Heart right ventricle (tissue), 16 donors: ENCODE data around the gene ZNF747. TPM values are rescaled to one million over a fixed set of nuclear protein-coding genes. Genes with fewer than 3 reads are reported as not detected.
A peak's percentile ranks its signal among the peaks of the same experiment; 100 is the strongest.

Experiments
- ATAC-seq, 8 donors: fragments of 200-7000 bp; cut with Tn5 transposase; one replicate each; pipeline ENCODE4 v1.9.1; 2020; ENCODE audit warnings: mild to moderate bottlenecking in 8 of 8, moderate library complexity in 8 of 8, moderate number of reproducible peaks in 1 of 8
- DNase-seq, 2 donors: peaks; one replicate each; pipeline ENCODE4 v3.0.0-alpha.2; 2020
- H3K27ac ChIP-seq, 10 donors: fragments of 200-600 bp; sonication (generic) in 2 of 10; one replicate each; pipeline versions ENCODE4 v1.5.0 to v1.8.0; 2020 to 2022; ENCODE audit warnings: mild to moderate bottlenecking in 3 of 10
- H3K27me3 ChIP-seq, 7 donors: fragments of 200-600 bp; one replicate each; pipeline ENCODE4 v1.8.0; 2021 to 2022; ENCODE audit warnings: mild to moderate bottlenecking in 2 of 7
- H3K36me3 ChIP-seq, 9 donors: fragments of 200-600 bp; sonication (generic) in 1 of 9; one replicate each; pipeline versions ENCODE4 v1.5.0 to v1.8.0; 2020 to 2022; ENCODE audit warnings: mild to moderate bottlenecking in 2 of 9
- H3K4me1 ChIP-seq, 9 donors: fragments of 200-600 bp; sonication (generic) in 1 of 9; one replicate each; pipeline versions ENCODE4 v1.5.0 to v1.8.0; 2020 to 2022; ENCODE audit warnings: mild to moderate bottlenecking in 4 of 9
- H3K4me3 ChIP-seq, 10 donors: fragments of 200-600 bp; sonication (generic) in 2 of 10; one replicate each; pipeline versions ENCODE4 v1.5.0 to v1.8.0; 2020 to 2022; ENCODE audit warnings: mild to moderate bottlenecking in 7 of 10, moderate library complexity in 2 of 10
- H3K9me3 ChIP-seq, 11 donors: fragments of 200-600 bp in 10 of 11; sonication (generic) in 2 of 11; one replicate each; pipeline versions ENCODE4 v1.5.0 to v1.8.0; 2013 to 2022; ENCODE audit warnings: mild to moderate bottlenecking in 2 of 11, control low read depth in 1 of 11, moderate library complexity in 1 of 11
- WGBS, 2 donors: extraction: QIAGEN DNeasy Blood & Tissue Kit; methylation state at CpG; one replicate each; pipeline ENCODE4 v1.1.7; 2013; ENCODE audit warnings: inconsistent platforms in 1 of 2; 5-methylcytosine and 5-hydroxymethylcytosine counted together
- intact Hi-C, 10 donors: fragments of 100-400 bp; cut with DNase I; formaldehyde crosslinking; loops; one replicate each; pipeline versions ENCODE4 v1.11.1 to v1.14.2; 2022
- polyA plus RNA-seq, 2 donors: library from polyadenylated mRNA; stranded (reverse); fragments of 200-250 nt; gene quantifications; one replicate each; pipeline ENCODE4 v1.2.3, GENCODE V29; 2013
- total RNA-seq, 10 donors: library from RNA; stranded (reverse); fragmentation: NEBNext Ultra II Directional in 3 of 10; extraction: Animal tissue kit (Norgen Biotek cat#: 25700) in 3 of 10; gene quantifications; one replicate each; pipeline versions ENCODE4 v1.2.1 to v1.2.4, GENCODE V29; 2021 to 2023
- TF ChIP-seq, protein P1 (sequence below), 9 donors: fragments of 200-600 bp; sonication (generic) in 2 of 9; IDR thresholded peaks; one replicate each; pipeline versions ENCODE4 v1.5.0 to v1.8.0; 2021 to 2022; ENCODE audit warnings: antibody characterized with exemption in 9 of 9, mild to moderate bottlenecking in 5 of 9, moderate library complexity in 1 of 9
- donor health status: Arrhythmogenic right ventricular cardiomyopathy.
- donor health status: ischemic (EF 13 %, LVEDD 7.1; RV severe dilation, severe dysfunction).
- donor health status: healthy with polysubstance abuse.
- donor health status: DM: no; HTN: yes; CAD: no.
- donor health status: DM: no; HTN: no; CAD: no.
- donor health status: ischemic (EF 25% LVEDD 6.9; RV normal size, moderate dysfunction).
- donor health status: ischemic (EF 25% LVEDD 5.7; RV mildly dilated, moderate dysfunction).
- donor health status: healthy.
- donor health status: DM: yes; HTN: yes; CAD: no.
- donor health status: Ischemic cardiomyopathy.
- donor health status: ischemic (EF 35%, LVEDD 5.7; RV mildly dilated, moderate dysfunction).
- donor health status: nonischemic (EF 11% LVEDD 7.7; RV severe dilation, severe dysfunction).
- donor health status: DM: yes; HTN: yes; CAD: no.
- donor health status: PGD.
- donor health status: ischemic (EF 29% LVEDD 5.4; RV normal size, mild dysfunction).
- donor health status: nonischemic (EF 23%, LVEDD 6.1; RV moderate dilation, normal function).

The ZNF747 gene
- total and polyA plus RNA-seq, 12 donors, result 8.5 to 14.3 (median 10.5) TPM

- TF ChIP-seq, protein P1, sequence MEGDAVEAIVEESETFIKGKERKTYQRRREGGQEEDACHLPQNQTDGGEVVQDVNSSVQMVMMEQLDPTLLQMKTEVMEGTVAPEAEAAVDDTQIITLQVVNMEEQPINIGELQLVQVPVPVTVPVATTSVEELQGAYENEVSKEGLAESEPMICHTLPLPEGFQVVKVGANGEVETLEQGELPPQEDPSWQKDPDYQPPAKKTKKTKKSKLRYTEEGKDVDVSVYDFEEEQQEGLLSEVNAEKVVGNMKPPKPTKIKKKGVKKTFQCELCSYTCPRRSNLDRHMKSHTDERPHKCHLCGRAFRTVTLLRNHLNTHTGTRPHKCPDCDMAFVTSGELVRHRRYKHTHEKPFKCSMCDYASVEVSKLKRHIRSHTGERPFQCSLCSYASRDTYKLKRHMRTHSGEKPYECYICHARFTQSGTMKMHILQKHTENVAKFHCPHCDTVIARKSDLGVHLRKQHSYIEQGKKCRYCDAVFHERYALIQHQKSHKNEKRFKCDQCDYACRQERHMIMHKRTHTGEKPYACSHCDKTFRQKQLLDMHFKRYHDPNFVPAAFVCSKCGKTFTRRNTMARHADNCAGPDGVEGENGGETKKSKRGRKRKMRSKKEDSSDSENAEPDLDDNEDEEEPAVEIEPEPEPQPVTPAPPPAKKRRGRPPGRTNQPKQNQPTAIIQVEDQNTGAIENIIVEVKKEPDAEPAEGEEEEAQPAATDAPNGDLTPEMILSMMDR (IDR thresholded peaks at IDR 0.05), result no peak
- intact Hi-C loops, result loop anchor here in 6 of 10 donors (5.0 to 10.0 kb wide), 5 partner anchors 42 to 130 kb away; partner anchors contain the start of genes ZNF768 (in 4 of the 6), ZNF747 (in 2 of the 6), PRR14 (in 1 of the 6) and SEPHS2 (in 1 of the 6)
Observed at GRCh38 chr16:30574678-30575077, 40.0 kb upstream of the ZNF747 start.

DNA sequence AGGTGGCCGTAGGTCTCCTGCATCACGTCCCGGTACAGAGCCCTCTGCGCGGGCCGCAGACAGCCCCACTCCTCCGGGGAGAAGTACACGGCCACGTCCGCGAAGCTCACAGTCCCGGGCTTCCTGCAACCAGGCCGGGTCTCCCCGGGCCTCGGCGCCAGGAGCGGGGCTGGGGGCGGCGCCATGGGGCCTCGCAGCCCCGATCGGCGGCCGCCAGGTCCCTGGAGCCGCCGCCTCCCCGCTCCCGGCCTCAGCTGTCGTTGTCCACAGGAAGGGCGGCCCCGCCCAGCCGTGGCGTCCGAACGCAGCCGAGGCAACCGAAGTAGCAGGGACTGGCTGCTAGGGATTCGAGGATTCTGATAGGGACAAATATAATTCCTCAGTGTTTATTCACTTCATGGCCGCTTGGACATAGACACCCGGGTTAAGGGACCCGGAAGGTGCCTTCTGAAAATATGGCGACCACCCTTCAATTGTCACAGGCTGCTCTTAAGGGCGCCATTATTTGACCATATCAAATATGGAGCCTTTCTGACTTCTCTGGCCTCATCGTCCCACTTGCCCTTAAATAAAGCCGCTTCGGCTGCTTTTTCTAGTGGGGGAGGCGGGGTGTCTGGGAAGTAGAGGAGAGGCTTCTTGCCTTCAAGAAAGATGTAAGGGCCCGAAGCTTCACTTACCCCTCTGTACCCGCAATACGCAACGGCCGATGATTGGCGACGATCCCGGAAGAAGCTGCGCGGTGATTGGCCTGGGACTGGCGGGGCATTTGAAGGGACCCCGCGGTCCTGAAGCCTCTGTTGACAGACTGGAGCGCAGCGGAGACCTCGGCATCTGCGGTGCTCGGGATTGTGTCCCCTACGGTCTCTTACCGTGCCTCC is 37.0 kb upstream of the ZNF747 start, which contains the start of gene ZNF688:
Gene ZNF688, minus strand, starts transcription at position 270 of the 878 bp plus-strand sequence. Its CDS starts 85 bp downstream, at position 185.
- peaks cover 0 to 21% (median 0%) of the 10 kb centered on the region in 9 donors for H3K36me3 ChIP-seq
- peak within 1 kb of the TSS; percentile 65 to 90 (median 83) for H3K4me3 ChIP-seq
- H3K27ac ChIP-seq, result peak within 1 kb of the TSS; percentile 96 to 99 (median 99)
- WGBS, 2 donors, result 0 to 1% methylated on average over 67 of the region's 67 CpGs
- peaks cover 6 to 50% (median 23%) of the 10 kb centered on the region in 9 donors for H3K4me1 ChIP-seq
- intact Hi-C loops, result loop anchor here in 7 of 10 donors (1.0 to 10.0 kb wide), 7 partner anchors 14 to 127 kb away; partner anchors contain the start of genes ZNF768 (in 4 of the 7), ZNF785 (in 3 of the 7), ZNF747 (in 2 of the 7) and PRR14 (in 1 of the 7)
- no peaks in the 10 kb centered on the region for H3K9me3 ChIP-seq
- no peaks in the 10 kb centered on the region for H3K27me3 ChIP-seq
- ATAC-seq (peak; percentile 88 to 96 (median 94)), DNase-seq (peak; percentile 94 to 97)
- TF ChIP-seq, protein P1 (IDR thresholded peaks at IDR 0.05), result peak in 1 of 9 donors; percentile 8

More at GRCh38 chr16:30574678-30575077, 40.0 kb upstream of the ZNF747 start:
- Histone ChIP-seq H3K4me1 (peaks cover 6 to 25% (median 21%) of the 10 kb centered on the region in 9 donors), H3K36me3 (peaks cover 0 to 41% (median 0%) of the 10 kb centered on the region in 9 donors), H3K27ac (no peak overlapping the region), H3K4me3 (no peak overlapping the region), H3K27me3 (no peaks in the 10 kb centered on the region), H3K9me3 (no peaks in the 10 kb centered on the region)
- 76 to 84% methylated on average over 1 of the region's 1 CpG for WGBS, 2 donors
- DNase-seq (no peak), ATAC-seq (no peak)

- ATAC-seq (peak in 6 of 8 donors; percentile 2 to 21 (median 12)), DNase-seq (peak; percentile 34 to 38)
- TF ChIP-seq, protein P1 (IDR thresholded peaks at IDR 0.05), result no peak
- H3K27ac ChIP-seq, result peak overlapping the region; percentile 96 to 99 (median 99)
- intact Hi-C loops, result loop anchor here in 6 of 10 donors (1.0 to 10.0 kb wide), 8 partner anchors 12 to 126 kb away; partner anchors contain the start of genes ZNF768 (in 4 of the 6), ZNF747 (in 2 of the 6), ZNF785 (in 2 of the 6) and PRR14 (in 1 of the 6)
- H3K9me3 ChIP-seq, result no peaks in the 10 kb centered on the region
- peak overlapping the region; percentile 65 to 90 (median 83) for H3K4me3 ChIP-seq
- 6 to 7% methylated on average over 22 of the region's 22 CpGs for WGBS, 2 donors
- H3K27me3 ChIP-seq, result no peaks in the 10 kb centered on the region
- peaks cover 6 to 50% (median 23%) of the 10 kb centered on the region in 9 donors for H3K4me1 ChIP-seq
- peaks cover 0 to 14% (median 0%) of the 10 kb centered on the region in 9 donors for H3K36me3 ChIP-seq
Observed at GRCh38 chr16:30570636-30571444, 36.2 kb upstream of the ZNF747 start.
